ENCODE results near the gene RCBTB2.
A peak's percentile ranks its signal among the peaks of the same experiment; 100 is the strongest.

RCBTB2 gene

GRCh38 chr13:48493066-48493765, 39.7 kb downstream of the RCBTB2 start:
- no peak for DNase-seq (ENCODE audit: low read depth)

- no peak for DNase-seq (ENCODE audit: low read depth)
Measured at GRCh38 chr13:48492470-48493065, 40.3 kb downstream of the RCBTB2 start.

- DNase-seq (ENCODE audit: low read depth) = no peak
Measured at GRCh38 chr13:48492096-48492440, 40.8 kb downstream of the RCBTB2 start.

- no peak for DNase-seq (ENCODE audit: low read depth)
Measured at GRCh38 chr13:48491423-48492095, 41.3 kb downstream of the RCBTB2 start.

GRCh38 chr13:48490241-48490640, 42.6 kb downstream of the RCBTB2 start:
- DNase-seq (ENCODE audit: low read depth) = no peak

- DNase-seq (ENCODE audit: low read depth) = no peak
Measured at GRCh38 chr13:48489666-48490065, 43.2 kb downstream of the RCBTB2 start.

GRCh38 chr13:48488995-48489394, 43.9 kb downstream of the RCBTB2 start:
- DNase-seq (ENCODE audit: low read depth) = no peak

GRCh38 chr13:48487968-48488367, 44.9 kb downstream of the RCBTB2 start:
- no peak for DNase-seq (ENCODE audit: low read depth)

GRCh38 chr13:48486836-48487235, 46.0 kb downstream of the RCBTB2 start:
- DNase-seq (ENCODE audit: low read depth) = no peak

GRCh38 chr13:48486362-48486761, 46.5 kb downstream of the RCBTB2 start:
- no peak for DNase-seq (ENCODE audit: low read depth)

GRCh38 chr13:48485432-48485831, 47.4 kb downstream of the RCBTB2 start:
- DNase-seq (ENCODE audit: low read depth) = no peak

GRCh38 chr13:48483575-48483974, 49.3 kb downstream of the RCBTB2 start:
- no peak for DNase-seq (ENCODE audit: low read depth)

- DNase-seq (ENCODE audit: low read depth) = no peak
Measured at GRCh38 chr13:48478391-48478790, 54.5 kb downstream of the RCBTB2 start.

GRCh38 chr13:48477191-48477855, 55.6 kb downstream of the RCBTB2 start:
- DNase-seq (ENCODE audit: low read depth) = no peak

GRCh38 chr13:48476686-48477085, 56.2 kb downstream of the RCBTB2 start:
- no peak for DNase-seq (ENCODE audit: low read depth)

GRCh38 chr13:48476215-48476614, 56.7 kb downstream of the RCBTB2 start:
- no peak for DNase-seq (ENCODE audit: low read depth)

- DNase-seq (ENCODE audit: low read depth) = no peak
Measured at GRCh38 chr13:48475230-48475629, 57.6 kb downstream of the RCBTB2 start.

GRCh38 chr13:48457578-48458242, 75.2 kb downstream of the RCBTB2 start:
- no peak for DNase-seq (ENCODE audit: low read depth)

GRCh38 chr13:48456546-48456945, 76.3 kb downstream of the RCBTB2 start:
- no peak for DNase-seq (ENCODE audit: low read depth)

GRCh38 chr13:48451196-48451595, 81.7 kb downstream of the RCBTB2 start:
- peak; percentile 66 for DNase-seq (ENCODE audit: low read depth)

- DNase-seq (ENCODE audit: low read depth) = no peak
Measured at GRCh38 chr13:48449656-48450055, 83.2 kb downstream of the RCBTB2 start.

GRCh38 chr13:48448959-48449614, 83.8 kb downstream of the RCBTB2 start:
- DNase-seq (ENCODE audit: low read depth) = no peak
